ENCODE results near the gene SPACDR.

DNA sequence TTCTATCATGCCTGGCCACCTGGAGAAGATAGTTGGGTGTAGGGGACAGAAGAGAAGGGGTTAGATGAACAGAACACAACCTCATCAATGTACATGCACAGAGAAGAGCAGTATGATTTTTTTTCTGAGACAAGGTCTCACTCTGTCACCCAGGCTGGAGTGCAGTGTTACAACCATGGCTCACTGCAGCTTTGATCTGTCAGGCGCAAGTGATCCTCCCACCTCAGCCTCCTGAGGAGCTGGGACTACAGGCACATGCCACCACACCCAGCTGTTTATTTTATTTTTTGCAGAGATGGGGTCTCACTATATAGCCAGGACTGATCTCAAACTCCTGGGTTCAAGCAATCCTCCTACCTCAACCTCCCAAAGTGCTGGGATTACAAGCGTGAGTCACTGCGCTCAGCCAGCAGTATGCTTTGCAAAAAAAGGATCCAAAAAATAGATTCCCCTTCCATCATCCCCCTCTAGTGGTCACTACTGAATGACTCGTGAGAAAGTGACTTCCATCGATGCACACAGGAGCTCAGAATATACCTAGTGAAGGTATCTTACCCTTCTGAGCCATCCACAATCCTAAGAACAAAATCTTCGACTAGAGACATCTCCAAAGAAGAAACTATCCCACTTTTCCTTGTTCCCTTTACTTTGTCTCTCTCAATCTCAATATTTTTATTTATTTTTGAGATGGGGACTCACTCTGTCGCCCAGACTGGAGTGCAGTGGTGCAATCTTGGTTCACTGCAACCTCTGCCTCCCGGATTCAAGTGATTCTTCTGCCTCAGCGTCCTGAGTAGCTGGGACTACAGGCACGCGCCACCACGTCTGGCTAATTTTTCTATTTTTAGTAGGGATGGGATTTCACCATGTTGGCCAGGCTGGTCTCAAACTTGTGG is 56.5 kb downstream of the SPACDR start:
- TF ChIP-seq, protein P1, sequence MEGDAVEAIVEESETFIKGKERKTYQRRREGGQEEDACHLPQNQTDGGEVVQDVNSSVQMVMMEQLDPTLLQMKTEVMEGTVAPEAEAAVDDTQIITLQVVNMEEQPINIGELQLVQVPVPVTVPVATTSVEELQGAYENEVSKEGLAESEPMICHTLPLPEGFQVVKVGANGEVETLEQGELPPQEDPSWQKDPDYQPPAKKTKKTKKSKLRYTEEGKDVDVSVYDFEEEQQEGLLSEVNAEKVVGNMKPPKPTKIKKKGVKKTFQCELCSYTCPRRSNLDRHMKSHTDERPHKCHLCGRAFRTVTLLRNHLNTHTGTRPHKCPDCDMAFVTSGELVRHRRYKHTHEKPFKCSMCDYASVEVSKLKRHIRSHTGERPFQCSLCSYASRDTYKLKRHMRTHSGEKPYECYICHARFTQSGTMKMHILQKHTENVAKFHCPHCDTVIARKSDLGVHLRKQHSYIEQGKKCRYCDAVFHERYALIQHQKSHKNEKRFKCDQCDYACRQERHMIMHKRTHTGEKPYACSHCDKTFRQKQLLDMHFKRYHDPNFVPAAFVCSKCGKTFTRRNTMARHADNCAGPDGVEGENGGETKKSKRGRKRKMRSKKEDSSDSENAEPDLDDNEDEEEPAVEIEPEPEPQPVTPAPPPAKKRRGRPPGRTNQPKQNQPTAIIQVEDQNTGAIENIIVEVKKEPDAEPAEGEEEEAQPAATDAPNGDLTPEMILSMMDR (IDR thresholded peaks at IDR 0.05) = peak; percentile 81
- no peak for TF ChIP-seq EZH2 (IDR thresholded peaks at IDR 0.05; ENCODE audit: borderline replicate concordance, insufficient read depth, low read depth, low read length, poor library complexity, severe bottlenecking)
